Measurements from ENCODE around the gene LMF2. TPM values are rescaled to one million over a fixed set of nuclear protein-coding genes. Genes with fewer than 3 reads are reported as not detected.
A peak's percentile ranks its signal among the peaks of the same experiment; 100 is the strongest.

LMF2 gene
- total and polyA plus RNA-seq, 2 of the 4 experiments (the other 2 are of a cell fraction), result 16.8 to 82.6 TPM

- peak within 1 kb of the TSS; percentile 85 for H3K14ac ChIP-seq (replicated peaks; ENCODE audit: low read depth, low read length)
- peaks cover 0 to 3% of the 10 kb centered on the region in 2 experiments; a peak in 1 of 4 replicates for H3K79me1 ChIP-seq (ENCODE audit: low read depth in 1 of 2, low read length in 2 of 2)
- peak within 1 kb of the TSS; percentile 17; the same call in 1 of the 2 replicates for H3K56ac ChIP-seq (ENCODE audit: extremely low read depth, insufficient read depth, low read length)
- ATAC-seq (ENCODE audit: low read depth) (peak; percentile 77), DNase-seq (no peak)
- H3K9me1 ChIP-seq (ENCODE audit: insufficient read depth, low read length), result no peaks in the 10 kb centered on the region; the same call in 1 of the 2 replicates
- H2BK5ac ChIP-seq (ENCODE audit: low read depth, low read length, poor library complexity, severe bottlenecking), result no peak within 1 kb of the TSS
- ChIA-PET CTCF (no interaction called here), POLR2A (ENCODE audit: unreplicated experiment) (no interaction called here)
- H3K4me1 ChIP-seq (ENCODE audit: control insufficient read depth, insufficient read depth, low read length), result no peaks in the 10 kb centered on the region; the same call in 1 of the 2 replicates
- TF ChIP-seq MAZ (IDR thresholded peaks at IDR 0.05; ENCODE audit: borderline replicate concordance, low read depth, low read length) (peak; percentile 66; the same call in 1 of the 2 replicates), CHD1 (IDR thresholded peaks at IDR 0.05; ENCODE audit: low read depth, low read length) (no peak), CEBPB (IDR thresholded peaks at IDR 0.05; ENCODE audit: low read depth, low read length) (peak; percentile 67)
- peak within 1 kb of the TSS; percentile 87 for H2AK5ac ChIP-seq (ENCODE audit: low read depth, low read length)
- no peak within 1 kb of the TSS; the same call in 1 of the 2 replicates for H4K5ac ChIP-seq (ENCODE audit: low read depth, low read length)
- WGBS, 2 experiments (ENCODE audit: extremely low coverage in 2 of 2, insufficient read length in 1 of 2), result 5% methylated on average over 23 of the region's 70 CpGs; no CpG with 5 or more reads in 1 of the 2 experiments
- H3K23ac ChIP-seq (ENCODE audit: low read depth, low read length), result peak within 1 kb of the TSS; percentile 78
- H3K4me2 ChIP-seq (ENCODE audit: low read depth, low read length), result peak within 1 kb of the TSS; percentile 53
- peak within 1 kb of the TSS; percentile 94 for H4K91ac ChIP-seq (ENCODE audit: insufficient read depth, low read depth, low read length)
- intact Hi-C loops (cut with micrococcal nuclease), result no loop called here
- H4K8ac ChIP-seq (ENCODE audit: low read depth in 2 of 2, low read length in 2 of 2), result peak within 1 kb of the TSS; percentile 79 to 97; a peak in 3 of 4 replicates
- H3K9me3 ChIP-seq (ENCODE audit: control insufficient read depth, insufficient read depth, low read length), result no peaks in the 10 kb centered on the region
- peak within 1 kb of the TSS; percentile 91 for H3K4ac ChIP-seq (ENCODE audit: low read depth, low read length)
- H2AK9ac ChIP-seq (replicated peaks; ENCODE audit: low read depth, low read length, poor library complexity), result peak within 1 kb of the TSS; percentile 99
- H2AFZ ChIP-seq (replicated peaks; ENCODE audit: low read length, poor library complexity), result peak within 1 kb of the TSS; percentile 86
- H2BK120ac ChIP-seq (ENCODE audit: low read depth, low read length), result peak within 1 kb of the TSS; percentile 72
- no TSS peak for BruUV-seq (replicated peaks)
- H3K27ac ChIP-seq (ENCODE audit: insufficient read depth, low read length), result peak within 1 kb of the TSS; percentile 17
- dilution Hi-C loops (cut with HindIII; ENCODE audit: low sequenced_read_pairs, unreplicated experiment), result no loop called here
- H3K9ac ChIP-seq (ENCODE audit: low read depth, low read length), result peak within 1 kb of the TSS; percentile 64
- no peak within 1 kb of the TSS; the same call in 2 of the 3 replicates for H2BK15ac ChIP-seq (ENCODE audit: low read depth, low read length)
- H2BK20ac ChIP-seq (ENCODE audit: low read depth, low read length), result no peak within 1 kb of the TSS
- peaks cover 21% of the 10 kb centered on the region for H3K27me3 ChIP-seq (ENCODE audit: control insufficient read depth, insufficient read depth, low read length)
- peak within 1 kb of the TSS; percentile 57 for H3K4me3 ChIP-seq (ENCODE audit: insufficient read depth, low read depth, low read length)
- no peaks in the 10 kb centered on the region; the same call in 1 of the 2 replicates for H4K20me1 ChIP-seq (ENCODE audit: insufficient read depth, low read length)
- peaks cover 4% of the 10 kb centered on the region; the same call in 1 of the 2 replicates for H3K36me3 ChIP-seq (ENCODE audit: control insufficient read depth, insufficient read depth, low read length)
- in situ Hi-C loops (cut with MboI; ENCODE audit: low sequenced_read_pairs), result no loop called here
- H3K18ac ChIP-seq (ENCODE audit: low read depth, low read length), result peak within 1 kb of the TSS; percentile 1; the same call in 1 of the 2 replicates
Observed at GRCh38 chr22:50481440-50482106, 25.9 kb downstream of the LMF2 start, which contains the start of gene ADM2. TSS of gene ADM2 (plus strand) at chr22:50481543. CDS start at chr22:50481848, 305 bp downstream.

All from IMR-90 (cell line).